Suprapubic skin (tissue), 4 donors: ENCODE measurements around the gene DARS1.

Experiments used
- EP300 ChIP-seq: sonication (generic); formaldehyde crosslinking; IDR thresholded peaks from one replicate; pipeline ENCODE4 v1.6.1; 2017; ENCODE audit warnings: antibody characterized with exemption
- POLR2A ChIP-seq, 2 donors: fragments of 450-650 bp; IDR thresholded peaks; one replicate each; pipeline ENCODE4 v1.6.1; 2017; ENCODE audit warnings: antibody characterized with exemption in 2 of 2, mild to moderate bottlenecking in 2 of 2, moderate library complexity in 2 of 2
- POLR2AphosphoS5 ChIP-seq, 3 donors: sonication (generic); formaldehyde crosslinking; IDR thresholded peaks; one replicate each; pipeline ENCODE4 v1.6.1; 2017; ENCODE audit warnings: antibody characterized with exemption in 3 of 3
- TF ChIP-seq, protein P1 (sequence below), 2 donors: fragments of 200-600 bp in 1 of 2; fragments of 450-650 bp in 1 of 2; sonication (generic) in 1 of 2; IDR thresholded peaks; one replicate each; pipeline ENCODE4 v1.5.1; 2016 to 2019; ENCODE audit warnings: antibody characterized with exemption in 2 of 2, mild to moderate bottlenecking in 1 of 2, moderate library complexity in 1 of 2

DNA sequence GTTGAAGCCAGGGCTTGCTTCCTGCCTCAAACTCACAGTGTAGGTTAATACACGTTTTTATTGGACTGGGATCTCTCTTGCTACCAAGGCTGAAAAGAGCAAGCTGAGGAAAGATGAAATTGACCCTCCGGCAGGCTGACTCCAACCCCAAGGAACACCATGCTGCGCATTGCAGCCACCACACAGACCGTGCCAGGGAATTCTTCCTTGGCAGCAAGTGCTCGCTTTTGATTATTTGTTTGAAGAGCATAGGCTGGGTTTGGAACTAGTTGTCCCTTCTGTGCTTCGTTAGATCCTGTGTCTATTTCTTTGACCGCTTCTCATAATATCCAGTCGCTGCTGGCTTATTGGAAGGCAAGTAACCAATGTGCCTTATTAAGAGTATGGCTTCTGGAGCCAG, 34.4 kb upstream of the DARS1 start:
- no peak for TF ChIP-seq POLR2A (IDR thresholded peaks at IDR 0.05)
- TF ChIP-seq, protein P1, sequence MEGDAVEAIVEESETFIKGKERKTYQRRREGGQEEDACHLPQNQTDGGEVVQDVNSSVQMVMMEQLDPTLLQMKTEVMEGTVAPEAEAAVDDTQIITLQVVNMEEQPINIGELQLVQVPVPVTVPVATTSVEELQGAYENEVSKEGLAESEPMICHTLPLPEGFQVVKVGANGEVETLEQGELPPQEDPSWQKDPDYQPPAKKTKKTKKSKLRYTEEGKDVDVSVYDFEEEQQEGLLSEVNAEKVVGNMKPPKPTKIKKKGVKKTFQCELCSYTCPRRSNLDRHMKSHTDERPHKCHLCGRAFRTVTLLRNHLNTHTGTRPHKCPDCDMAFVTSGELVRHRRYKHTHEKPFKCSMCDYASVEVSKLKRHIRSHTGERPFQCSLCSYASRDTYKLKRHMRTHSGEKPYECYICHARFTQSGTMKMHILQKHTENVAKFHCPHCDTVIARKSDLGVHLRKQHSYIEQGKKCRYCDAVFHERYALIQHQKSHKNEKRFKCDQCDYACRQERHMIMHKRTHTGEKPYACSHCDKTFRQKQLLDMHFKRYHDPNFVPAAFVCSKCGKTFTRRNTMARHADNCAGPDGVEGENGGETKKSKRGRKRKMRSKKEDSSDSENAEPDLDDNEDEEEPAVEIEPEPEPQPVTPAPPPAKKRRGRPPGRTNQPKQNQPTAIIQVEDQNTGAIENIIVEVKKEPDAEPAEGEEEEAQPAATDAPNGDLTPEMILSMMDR (IDR thresholded peaks at IDR 0.05), result no peak
- no peak for TF ChIP-seq EP300
- TF ChIP-seq POLR2AphosphoS5 (IDR thresholded peaks at IDR 0.05), result no peak
